Measurements from ENCODE around the gene PCDH17.

- TF ChIP-seq CTCF (optimal IDR thresholded peaks at IDR 0.05 in 1 of 3, IDR thresholded peaks at IDR 0.05 in 1 of 3, conservative IDR thresholded peaks at IDR 0.05 in 1 of 3; ENCODE audit: extremely low read depth in 1 of 3, insufficient read depth in 2 of 3, low read length in 3 of 3) = no peak
- no peak for TF ChIP-seq EZH2 (IDR thresholded peaks at IDR 0.05; ENCODE audit: low read length)
Observed at GRCh38 chr13:57635541-57636085, 4.1 kb downstream of the PCDH17 start.

Data from keratinocyte (primary cell).